HepG2 (cell line): Measurements from ENCODE around the gene NCS1.

ENCODE experiments used
- EHMT2 ChIP-seq: fragments of 200-600 bp; sonication (generic); IDR thresholded peaks from 2 replicates; pipeline ENCODE4 v1.7.0; 2017; ENCODE audit warnings: antibody characterized with exemption, low read depth, low read length, borderline replicate concordance
- NFYB ChIP-seq: sonication (generic); formaldehyde crosslinking; IDR thresholded peaks from 2 replicates; pipeline ENCODE4 v1.4.0; 2020; ENCODE audit warnings: missing genetic modification reagents
- POLR2A ChIP-seq, 2 experiments: IDR thresholded peaks; 2 replicates each; pipeline ENCODE4 v1.6.1; 2011; ENCODE audit warnings: low read depth in 2 of 2, low read length in 2 of 2, mild to moderate bottlenecking in 1 of 2, moderate library complexity in 1 of 2; ENCODE audit not compliant: insufficient read depth in 1 of 2
- ZNF878 ChIP-seq: sonication (generic); formaldehyde crosslinking; IDR thresholded peaks from 2 replicates; pipeline ENCODE4 v1.8.1; 2023; ENCODE audit warnings: mild to moderate bottlenecking, missing genetic modification reagents, moderate library complexity

- TF ChIP-seq POLR2A (IDR thresholded peaks at IDR 0.05; ENCODE audit: insufficient read depth in 1 of 2, low read depth in 2 of 2, low read length in 2 of 2) (no peak), EHMT2 (no peak), NFYB (CRISPR knock-in tag) (no peak), ZNF878 (CRISPR knock-in tag) (no peak)
These were observed 57.6 kb downstream of the NCS1 start for GRCh38 chr9:130229759-130230158.
